T47D (cell line): Measurements from ENCODE around the gene NSF.
"Not testable (repeated sequence)": the region's sequence is repeated elsewhere in the genome, so short reads cannot be mapped to it uniquely, and the experiment has no call there.

Source experiments
- DNase-seq, 2 experiments: peaks; one replicate each; pipeline versions ENCODE4 v3.0.0 to v3.0.0-alpha.2; 2011 to 2012; ENCODE audit warnings: low read depth in 1 of 2, low spot score in 1 of 2
- in situ Hi-C: cut with HindIII; loops from 2 replicates; pipeline ENCODE4 v1.10.0; 2016; ENCODE audit warnings: low sequenced_read_pairs, low pct_unique_long_range_greater_than_20kb

The NSF gene

DNA sequence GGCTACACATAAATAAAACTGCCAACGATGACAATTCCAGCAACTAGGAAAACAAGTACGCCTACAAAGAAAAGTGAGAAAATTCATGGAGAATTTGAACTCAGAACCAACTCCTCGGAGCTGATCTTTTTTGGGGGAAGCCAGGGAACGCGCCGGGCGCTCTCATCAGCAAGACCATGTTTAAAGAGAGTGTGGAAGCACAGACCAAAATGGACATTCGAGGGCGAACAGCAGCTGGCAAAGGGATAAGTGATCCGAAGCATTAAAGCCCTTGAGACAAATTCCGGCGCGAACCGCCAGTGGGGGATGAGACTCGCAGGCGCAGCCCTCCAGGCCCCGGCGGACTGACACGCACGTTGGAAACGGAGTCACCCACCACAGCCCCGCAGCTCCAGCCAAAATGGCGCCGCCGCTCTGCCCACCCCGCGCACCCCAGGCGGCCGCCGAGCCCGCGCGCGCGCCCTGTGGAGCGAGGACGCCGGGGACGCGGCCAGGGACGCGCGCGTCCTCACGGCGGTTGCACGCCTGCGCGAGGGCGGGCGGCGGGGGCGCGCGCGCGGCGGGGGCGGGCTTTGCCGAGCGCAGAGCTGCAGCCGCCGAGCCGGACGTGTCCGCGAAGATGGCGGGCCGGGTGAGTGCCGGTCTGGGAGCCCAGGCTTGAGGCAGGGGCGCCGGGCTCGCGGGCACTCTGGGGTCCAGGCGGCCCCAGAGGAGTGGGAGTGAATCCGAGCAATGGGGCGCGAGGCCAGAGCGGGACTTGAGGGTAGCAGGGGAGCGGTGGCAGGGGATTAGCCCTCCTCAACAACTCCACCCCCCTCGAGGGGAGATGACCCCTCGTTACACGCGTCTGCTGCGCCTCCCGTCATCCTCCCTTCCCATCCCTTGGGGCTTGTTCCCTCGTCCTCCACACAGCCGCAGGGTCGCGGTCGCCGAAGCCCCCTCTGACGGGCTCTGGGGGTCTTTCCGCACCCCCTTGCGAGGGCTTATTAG, at the start of gene NSF:
TSS of gene NSF (plus strand) at position 513 of the 990 bp plus-strand sequence. CDS start at position 620, 107 bp downstream.
- in situ Hi-C loops, DNase-seq: not testable (repeated sequence)

DNA sequence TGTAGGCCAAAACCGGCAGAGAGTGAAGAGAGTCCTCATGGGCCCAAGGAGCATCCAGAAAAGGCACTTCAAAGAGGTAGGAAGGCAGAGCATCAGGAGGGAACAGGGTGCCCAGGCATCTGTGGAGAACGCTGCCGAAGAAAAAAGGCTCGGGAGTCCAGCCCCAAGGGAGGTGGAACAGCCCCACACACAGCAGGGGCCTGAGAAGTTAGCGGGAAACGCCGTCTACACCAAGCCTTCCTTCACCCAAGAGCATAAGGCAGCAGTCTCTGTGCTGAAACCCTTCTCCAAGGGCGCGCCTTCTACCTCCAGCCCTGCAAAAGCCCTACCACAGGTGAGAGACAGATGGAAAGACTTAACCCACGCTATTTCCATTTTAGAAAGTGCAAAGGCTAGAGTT, 41.9 kb upstream of the NSF start:
- in situ Hi-C loops, DNase-seq: not testable (repeated sequence)

DNA sequence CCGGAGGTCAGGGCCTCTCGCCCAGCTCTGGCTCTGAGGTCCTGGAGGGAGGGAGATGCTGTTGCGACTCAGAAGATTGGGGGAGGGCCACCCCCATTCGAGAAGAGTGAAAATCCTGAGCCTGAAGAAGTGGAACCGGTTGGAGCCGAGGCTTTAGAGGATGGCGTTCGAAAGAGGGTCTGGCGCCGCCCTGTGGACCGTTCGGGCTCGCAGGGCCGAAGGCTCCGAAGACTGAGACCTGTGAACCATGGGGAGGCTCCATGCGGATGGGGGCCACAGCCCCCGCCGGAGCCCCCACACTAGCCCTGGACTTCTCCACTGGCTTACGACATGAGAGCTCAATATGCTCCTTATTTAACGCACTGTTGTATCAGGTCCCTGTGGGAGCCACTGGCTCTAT, 31.3 kb upstream of the NSF start:
- DNase-seq, in situ Hi-C loops: not testable (repeated sequence)

DNA sequence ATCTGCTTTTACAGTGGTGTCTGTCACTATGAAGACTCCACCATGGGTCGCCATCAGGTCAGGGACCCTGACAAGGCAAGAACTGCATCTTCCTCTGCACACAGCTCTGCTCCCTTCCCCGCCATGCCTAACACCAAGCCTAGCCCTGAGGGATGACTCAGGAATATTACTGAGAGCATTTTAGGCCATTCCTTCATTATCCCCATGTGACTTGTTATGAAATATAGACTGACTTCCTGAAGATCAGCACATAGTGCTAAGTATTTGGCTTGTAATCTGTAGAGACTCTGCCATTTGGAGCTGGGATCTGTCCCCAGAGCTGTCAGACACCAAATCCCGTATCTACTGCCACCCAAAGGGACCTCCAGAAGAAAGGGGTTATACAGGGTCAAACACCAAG, 30.4 kb upstream of the NSF start:
- in situ Hi-C loops: not testable (repeated sequence)

DNA sequence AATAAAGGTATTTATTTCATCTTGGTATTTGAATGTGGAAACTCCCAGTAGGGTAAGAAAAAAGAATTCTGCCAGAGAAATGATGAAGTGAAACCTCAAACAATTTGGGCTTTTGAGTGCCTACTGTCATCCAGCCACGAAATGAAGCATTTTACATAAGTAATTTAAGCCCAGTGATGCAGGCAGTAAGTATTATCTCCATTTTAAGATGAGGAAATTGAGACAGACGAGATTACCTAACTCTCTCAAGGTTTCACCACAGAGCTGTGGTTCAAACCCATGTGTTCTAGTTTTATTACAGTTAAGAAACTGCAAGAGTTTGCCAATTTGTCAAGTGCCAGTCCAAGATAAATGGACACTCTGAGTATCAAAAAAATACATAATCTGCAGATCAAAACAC, 24.2 kb upstream of the NSF start:
- in situ Hi-C loops, DNase-seq: not testable (repeated sequence)

More for the DNA sequence above, 30.4 kb upstream of the NSF start:
- not testable (repeated sequence) for DNase-seq

- in situ Hi-C loops, DNase-seq: not testable (repeated sequence)
These were observed 23.5 kb upstream of the NSF start for GRCh38 chr17:46566980-46567379.

DNA sequence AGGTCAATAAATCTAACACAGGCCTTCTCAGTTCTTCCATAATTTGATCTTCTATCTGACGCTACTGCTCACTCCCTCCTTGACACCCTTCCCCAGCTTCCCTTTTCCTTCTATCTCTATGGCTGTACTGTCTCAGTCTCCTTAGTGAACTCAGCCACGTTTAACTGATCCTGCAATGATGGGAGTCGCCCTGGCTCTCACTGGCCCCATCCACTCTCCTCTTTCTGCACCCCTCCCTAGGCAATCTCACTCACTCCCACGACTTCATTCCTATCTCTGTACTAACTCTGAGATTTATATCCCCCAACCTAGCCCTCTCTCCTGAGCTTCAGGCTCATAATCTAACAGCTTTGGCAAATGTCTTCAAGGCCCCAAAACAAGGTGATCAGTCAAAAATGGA, 18.7 kb upstream of the NSF start:
- DNase-seq, in situ Hi-C loops: not testable (repeated sequence)

- in situ Hi-C loops, DNase-seq: not testable (repeated sequence)
These were observed 11.1 kb upstream of the NSF start, which contains the start of gene ARL17A for GRCh38 chr17:46579083-46580075. ARL17A (minus strand) TSS chr17:46579691; CDS start chr17:46576322, 3,369 bp downstream.

DNA sequence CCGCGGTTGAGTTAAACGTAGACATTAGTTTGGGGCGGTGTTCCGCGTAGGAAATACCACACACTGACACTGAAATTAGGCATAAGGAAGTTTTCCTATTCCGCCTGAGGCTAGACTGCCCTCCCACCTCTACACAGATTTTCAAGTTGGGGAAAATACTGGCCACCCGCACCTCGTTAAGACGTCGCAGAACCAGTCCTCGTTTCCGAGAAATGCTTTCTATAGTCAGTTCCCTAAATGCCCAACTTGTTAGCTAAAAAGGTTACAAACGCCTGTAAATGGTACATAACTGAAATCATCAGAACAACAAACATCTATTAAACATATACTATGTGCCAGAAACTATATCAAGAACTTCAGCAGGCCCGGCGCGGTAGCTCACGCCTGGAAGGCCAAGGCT, 10.4 kb upstream of the NSF start:
- in situ Hi-C loops, DNase-seq: not testable (repeated sequence)

DNA sequence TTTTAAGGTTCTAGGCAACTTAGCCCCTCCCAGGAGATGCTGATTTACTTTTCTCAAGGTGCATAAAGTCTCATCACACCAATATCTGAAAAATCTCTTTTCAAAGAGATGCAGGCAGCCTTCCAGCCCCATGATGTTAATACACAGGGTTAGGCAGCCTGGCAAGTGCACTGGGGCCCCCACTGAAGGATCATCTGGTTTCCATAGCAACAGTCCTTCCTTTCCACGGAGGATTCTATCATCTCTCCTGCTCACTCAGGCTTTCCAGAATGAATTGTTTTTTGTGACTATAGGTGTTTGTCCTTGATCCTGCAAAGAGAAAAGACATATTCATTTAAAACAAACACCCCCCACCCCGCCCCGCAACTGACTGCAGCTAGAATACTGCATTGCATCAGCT, 5.0 kb upstream of the NSF start:
- in situ Hi-C loops, DNase-seq: not testable (repeated sequence)

DNA sequence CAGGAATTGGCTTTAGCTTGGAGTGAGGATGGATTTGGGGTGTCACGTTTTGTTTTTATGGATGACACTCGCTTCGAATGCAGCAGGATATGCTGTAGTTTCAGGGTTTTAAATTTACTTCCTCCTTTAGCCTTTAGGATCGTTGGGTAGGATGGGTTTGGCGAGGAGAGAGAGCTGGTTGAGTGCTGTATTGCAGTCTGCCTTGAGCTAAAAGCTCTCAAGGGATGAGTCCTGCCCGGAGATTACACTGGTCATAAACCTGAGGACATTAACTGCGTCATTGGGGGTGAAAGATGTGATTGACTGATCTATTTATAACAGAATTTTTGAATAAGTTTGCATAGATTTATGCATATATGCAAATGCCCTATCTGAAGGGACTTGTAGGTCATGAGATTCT, 863 bp downstream of the NSF start:
- in situ Hi-C loops: not testable (repeated sequence)

DNA sequence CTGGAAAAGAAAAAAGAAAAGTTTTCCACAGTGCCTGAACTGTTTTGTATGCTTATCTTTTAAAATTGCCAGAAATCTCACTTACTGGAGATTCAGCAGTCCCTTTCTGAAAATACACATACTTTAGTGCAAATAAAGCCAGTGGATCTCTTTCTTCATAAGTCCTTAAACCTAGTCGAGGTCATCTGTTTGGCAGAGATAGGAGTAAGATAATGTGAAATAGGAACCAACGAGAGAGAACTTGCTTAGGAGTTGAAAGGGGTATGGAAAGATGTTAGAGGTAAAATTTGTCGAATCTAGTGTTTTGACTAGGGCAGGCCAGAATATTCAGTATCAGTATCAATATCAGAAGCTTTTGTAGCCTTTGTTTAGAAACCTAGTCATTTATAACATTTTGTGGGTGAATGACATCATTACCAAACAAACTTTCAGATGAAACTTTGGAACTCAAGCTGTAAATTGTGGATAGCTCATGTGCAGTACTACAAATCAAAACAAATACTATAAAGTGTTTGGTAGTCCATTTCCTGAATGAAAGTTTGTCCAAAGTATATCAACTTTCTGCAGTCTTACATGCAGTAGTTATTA, 8.0 kb downstream of the NSF start:
- in situ Hi-C loops, DNase-seq: not testable (repeated sequence)

More for the DNA sequence above, 863 bp downstream of the NSF start:
- not testable (repeated sequence) for DNase-seq

- in situ Hi-C loops, DNase-seq: not testable (repeated sequence)
These were observed 10.3 kb downstream of the NSF start for GRCh38 chr17:46600767-46601166.

DNA sequence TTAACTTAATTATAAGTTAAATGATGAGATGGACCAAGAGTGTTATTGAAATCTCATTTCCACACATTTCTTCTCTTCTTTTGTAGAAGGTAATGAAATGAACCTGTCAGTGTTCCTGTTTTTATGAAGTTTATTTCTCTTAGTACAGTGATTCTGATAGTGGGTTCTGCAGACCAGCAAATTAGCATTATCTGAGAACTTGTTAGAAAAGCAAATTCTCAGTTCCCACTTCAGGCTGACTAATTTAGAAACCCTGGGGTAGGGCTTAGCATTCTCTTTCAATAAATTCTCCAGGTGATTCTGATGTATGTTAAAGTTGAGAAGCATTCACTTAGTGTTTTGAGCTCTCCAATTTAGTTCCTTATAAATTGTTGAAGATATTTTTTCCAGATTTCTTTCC, 12.7 kb downstream of the NSF start:
- in situ Hi-C loops, DNase-seq: not testable (repeated sequence)

DNA sequence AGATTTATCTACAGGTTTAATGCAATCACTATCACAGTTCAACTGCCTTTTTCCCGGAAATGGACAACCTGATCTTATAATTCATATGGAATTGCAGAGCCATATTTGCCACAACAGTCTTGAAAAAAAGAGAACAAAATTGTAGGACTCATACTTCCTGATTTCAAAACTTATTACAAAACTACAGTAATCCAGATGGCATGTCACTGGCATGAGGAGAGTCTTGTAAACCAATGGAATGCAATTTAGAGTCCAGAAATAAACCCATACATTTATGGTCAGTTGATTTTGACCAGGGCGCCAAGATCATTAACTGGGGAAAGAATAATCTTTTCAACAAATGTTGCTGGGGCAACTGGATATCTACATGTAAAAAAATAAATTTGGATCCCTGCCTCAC, 20.8 kb downstream of the NSF start:
- in situ Hi-C loops, DNase-seq: not testable (repeated sequence)

- DNase-seq, in situ Hi-C loops: not testable (repeated sequence)
These were observed 23.4 kb downstream of the NSF start for GRCh38 chr17:46613876-46614275.

DNA sequence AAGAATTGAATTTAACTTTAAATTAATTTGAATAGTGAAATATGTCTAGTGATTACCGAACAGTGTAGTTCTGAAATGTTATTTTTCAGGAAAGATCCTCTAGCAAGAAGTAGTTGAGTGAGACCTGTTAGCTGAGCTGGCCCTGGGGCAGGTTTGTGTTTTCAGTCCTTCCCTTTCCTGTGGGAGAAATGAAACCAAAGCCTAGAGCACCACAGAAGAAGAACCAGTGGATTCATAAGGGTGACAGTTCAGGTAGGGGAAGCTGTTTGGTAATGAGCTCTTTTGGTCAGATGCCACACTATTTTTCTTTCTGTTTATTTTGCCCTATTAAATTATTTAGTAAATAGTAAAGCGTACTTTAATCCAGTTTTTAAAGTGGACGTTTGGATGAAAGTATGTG, 26.7 kb downstream of the NSF start:
- in situ Hi-C loops, DNase-seq: not testable (repeated sequence)
